GM18873 (cell line): Measurements from ENCODE around the gene SYNGAP1.
A peak's percentile ranks its signal among the peaks of the same experiment; 100 is the strongest.

Experiments
- ATAC-seq: cut with Tn5 transposase; IDR thresholded peaks from one replicate; pipeline ENCODE4 v1.9.1; 2021; ENCODE audit warnings: mild to moderate bottlenecking, moderate library complexity, moderate number of reproducible peaks; ENCODE audit not compliant: unreplicated experiment, low FRiP score

The SYNGAP1 gene

DNA sequence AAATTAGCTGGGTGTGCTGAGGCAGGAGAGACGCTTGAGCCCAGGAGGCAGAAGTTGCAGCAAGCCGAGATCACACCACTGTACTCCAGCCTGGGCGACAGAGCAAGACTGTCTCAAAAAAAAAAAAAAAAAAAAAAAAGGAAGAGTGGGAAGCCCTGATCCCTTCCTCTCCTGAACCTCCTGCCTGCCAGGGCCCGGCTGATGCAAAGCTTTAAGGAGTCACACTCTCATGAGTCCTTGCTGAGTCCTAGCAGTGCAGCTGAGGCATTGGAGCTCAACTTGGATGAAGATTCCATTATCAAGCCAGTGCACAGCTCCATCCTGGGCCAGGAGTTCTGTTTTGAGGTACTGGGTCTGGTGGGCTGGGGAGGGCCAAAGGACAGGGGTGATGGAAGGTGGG, 15.1 kb downstream of the SYNGAP1 start:
- ATAC-seq = no peak

DNA sequence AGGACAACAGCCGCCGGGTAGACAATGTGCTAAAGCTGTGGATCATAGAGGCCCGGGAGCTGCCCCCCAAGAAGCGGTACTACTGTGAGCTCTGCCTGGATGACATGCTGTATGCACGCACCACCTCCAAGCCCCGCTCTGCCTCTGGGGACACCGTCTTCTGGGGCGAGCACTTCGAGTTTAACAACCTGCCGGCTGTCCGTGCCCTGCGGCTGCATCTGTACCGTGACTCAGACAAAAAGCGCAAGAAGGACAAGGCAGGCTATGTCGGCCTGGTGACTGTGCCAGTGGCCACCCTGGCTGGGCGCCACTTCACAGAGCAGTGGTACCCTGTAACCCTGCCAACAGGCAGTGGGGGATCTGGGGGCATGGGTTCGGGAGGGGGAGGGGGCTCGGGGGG, 17.8 kb downstream of the SYNGAP1 start:
- no peak for ATAC-seq

DNA sequence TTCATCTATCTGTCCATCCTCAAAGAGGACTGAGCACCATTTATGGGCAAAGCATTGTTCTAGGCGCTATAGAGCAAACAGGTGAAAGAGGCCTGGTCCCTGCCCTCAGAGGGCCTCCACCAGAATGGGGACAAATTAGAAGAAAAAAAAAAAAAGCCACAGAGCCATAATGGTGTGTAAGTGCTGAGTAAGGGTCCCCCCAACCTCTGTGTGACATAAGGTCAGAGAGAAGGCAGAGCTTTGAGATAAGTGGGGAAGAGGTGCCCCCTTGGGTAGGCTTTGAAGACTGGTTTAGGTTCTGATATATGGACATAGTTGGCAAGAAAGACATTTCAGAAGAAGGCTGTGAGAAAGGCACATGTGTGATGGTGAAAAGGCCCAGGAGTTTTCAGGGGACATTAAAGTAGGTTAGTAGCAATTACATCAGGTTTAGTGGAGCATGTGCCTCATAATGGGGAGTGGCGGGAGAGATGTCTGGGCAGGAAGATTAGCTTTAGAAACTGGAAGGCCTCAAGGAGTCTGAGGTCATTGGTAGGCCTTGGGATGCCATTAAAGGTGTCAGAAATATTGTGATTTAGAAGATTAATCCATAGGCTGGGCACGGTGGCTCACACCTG, 19.2 kb downstream of the SYNGAP1 start:
- ATAC-seq = no peak

DNA sequence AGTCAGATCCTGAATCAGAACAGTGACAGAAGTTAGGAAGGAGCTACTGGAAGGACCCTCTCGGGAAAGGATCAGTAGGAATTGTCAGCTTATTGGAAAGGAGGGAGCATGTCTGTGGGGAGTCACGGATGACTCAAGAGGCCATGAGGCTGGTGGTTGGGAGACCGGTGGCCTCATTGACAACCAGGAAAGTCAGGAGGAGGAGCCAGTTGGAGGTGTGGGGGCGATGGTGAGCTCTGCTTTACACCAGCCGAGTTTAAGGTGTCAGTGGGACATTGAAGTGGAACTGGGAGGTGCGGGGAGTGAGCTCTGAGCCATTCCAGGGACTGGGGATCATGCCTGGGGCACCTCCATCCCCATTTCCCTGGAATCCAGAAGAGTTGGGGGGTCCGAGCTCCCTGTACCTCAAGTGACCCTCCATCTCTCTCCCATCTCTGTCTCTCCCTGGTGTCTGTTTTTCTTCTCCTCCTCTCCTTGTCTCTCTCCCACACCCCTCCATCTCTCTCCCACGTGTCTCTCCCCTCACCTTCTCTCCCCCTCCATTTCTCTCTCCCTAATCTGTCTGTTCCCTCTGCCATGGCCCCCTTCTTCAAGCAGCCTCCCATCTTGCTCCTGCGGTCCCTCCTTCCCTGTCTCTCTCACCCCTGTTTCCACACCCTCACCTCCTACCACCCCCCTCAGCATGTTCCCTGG, 20.2 kb downstream of the SYNGAP1 start:
- no peak for ATAC-seq

DNA sequence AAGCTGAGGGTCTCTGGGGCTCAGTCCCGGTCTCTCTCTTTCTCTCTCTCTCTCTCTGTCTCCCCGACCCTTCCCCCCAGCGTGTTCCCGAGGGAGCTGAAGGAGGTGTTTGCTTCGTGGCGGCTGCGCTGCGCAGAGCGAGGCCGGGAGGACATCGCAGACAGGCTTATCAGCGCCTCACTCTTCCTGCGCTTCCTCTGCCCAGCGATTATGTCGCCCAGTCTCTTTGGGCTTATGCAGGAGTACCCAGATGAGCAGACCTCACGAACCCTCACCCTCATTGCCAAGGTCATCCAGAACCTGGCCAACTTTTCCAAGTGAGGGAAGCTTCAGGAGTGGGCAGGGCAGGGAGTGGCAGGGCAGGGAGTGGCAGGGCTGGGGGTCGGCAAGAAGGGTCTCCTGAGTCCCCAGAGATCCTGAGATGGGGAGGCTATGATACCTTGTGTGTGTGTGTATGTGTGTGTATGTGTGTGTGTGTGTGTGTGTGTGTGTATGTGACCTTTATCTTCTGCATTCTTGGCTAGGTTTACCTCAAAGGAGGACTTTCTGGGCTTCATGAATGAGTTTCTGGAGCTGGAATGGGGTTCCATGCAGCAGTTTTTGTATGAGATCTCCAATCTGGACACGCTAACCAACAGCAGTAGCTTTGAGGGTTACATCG, 20.9 kb downstream of the SYNGAP1 start:
- ATAC-seq = no peak

DNA sequence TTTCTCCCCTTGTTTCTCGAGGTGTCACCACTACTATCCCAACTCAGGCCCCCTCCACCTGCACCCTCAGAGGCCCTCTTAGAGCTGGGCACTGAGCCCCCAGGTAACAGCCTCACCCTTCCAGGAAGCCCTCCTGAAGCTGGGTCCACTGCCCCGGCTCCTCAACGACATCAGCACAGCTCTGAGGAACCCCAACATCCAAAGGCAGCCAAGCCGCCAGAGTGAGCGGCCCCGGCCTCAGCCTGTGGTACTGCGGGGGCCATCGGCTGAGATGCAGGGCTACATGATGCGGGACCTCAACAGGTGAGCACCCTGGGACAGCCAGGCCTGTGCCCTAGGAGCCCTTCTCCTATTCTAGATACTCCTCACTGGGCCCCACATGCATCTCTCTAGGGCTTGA, 21.6 kb downstream of the SYNGAP1 start:
- ATAC-seq = no peak

DNA sequence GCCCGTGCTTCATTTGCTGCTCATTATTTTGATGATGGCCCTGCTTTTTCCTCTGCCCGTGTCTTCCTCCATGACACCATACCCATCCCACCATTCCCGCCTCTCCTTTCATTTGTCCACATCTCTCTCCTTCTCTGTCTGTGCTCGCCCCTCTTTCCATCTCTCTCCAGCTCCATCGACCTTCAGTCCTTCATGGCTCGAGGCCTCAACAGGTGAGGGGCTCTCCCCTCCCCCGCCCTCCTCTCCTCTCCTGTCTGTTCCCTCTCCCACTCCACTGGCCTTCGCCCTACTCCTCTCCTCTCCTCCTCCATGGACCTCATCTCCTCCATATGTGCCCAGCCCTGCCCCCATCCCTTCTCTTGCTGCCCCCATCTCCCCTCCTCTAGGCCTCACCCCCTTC, 22.4 kb downstream of the SYNGAP1 start:
- ATAC-seq = no peak

DNA sequence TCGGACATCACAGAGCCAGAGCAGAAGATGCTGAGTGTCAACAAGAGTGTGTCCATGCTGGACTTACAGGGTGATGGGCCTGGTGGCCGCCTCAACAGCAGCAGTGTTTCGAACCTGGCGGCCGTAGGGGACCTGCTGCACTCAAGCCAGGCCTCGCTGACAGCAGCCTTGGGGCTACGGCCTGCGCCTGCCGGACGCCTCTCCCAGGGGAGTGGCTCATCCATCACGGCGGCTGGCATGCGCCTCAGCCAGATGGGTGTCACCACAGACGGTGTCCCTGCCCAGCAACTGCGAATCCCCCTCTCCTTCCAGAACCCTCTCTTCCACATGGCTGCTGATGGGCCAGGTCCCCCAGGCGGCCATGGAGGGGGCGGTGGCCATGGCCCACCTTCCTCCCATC, 23.2 kb downstream of the SYNGAP1 start:
- no peak for ATAC-seq

DNA sequence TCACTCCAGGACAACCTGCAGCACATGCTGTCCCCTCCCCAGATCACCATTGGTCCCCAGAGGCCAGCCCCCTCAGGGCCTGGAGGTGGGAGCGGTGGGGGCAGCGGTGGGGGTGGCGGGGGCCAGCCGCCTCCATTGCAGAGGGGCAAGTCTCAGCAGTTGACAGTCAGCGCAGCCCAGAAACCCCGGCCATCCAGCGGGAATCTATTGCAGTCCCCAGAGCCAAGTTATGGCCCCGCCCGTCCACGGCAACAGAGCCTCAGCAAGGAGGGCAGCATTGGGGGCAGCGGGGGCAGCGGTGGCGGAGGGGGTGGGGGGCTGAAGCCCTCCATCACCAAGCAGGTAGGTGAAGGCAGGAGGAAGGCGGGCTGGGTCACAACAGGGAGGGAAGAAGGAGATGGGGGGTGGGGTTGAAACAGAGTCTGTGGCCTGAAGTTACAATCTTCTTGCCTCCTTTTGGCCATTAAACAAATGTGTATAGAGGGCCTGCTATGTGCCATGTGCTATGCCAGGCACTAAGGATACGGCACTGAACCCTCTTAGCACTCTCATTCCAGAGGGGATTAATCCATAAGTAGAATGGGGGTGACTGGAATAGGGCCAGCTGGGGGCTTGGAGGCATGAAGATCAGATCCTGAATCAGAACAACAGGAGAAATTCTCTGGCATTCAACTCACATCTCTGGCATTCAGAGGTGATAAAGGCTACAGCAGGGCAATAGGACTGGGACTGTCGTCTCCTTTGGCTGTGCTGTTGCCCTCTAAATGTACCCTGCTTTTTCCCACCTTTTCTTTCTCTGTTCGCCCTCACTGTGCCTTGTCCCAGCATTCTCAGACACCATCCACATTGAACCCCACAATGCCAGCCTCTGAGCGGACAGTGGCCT, 24.0 kb downstream of the SYNGAP1 start:
- no peak for ATAC-seq

DNA sequence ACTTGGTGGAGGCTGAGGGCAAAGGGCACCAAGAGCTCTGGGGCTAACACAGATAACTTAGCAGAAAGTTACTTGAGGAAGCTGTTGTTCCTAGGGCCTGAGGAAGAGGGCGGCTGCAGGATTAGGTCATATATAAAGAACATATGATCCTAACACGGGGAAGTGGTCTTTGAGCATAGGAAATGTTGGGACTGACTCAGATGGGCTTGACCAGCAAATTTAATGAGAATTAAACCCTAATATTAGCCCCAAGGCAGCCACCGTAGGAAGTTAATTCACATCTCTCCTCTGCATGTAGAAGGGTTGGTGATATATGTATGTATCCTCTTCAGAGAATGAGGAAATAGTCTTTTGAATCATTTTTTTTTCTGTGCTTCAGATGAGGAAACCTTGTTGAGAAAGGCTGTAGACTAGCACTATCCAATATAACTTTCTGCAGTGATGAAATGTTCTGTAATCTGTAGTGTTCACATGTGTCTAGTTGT, 25.3 kb downstream of the SYNGAP1 start:
- no peak for ATAC-seq

DNA sequence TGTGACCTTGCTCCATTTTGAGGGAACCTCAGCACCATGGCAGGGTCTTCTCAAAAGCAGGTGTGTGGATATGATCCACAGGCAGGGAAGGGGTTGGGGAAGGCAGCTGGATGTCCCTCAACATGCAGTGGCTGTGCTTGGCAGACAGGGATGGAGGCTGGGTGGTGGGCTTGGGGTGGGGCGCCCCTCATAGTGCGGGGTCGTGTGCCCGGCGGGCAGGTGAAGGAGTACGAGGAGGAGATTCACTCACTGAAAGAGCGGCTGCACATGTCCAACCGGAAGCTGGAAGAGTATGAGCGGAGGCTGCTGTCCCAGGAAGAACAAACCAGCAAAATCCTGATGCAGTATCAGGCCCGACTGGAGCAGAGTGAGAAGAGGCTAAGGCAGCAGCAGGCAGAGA, 26.5 kb downstream of the SYNGAP1 start:
- ATAC-seq = no peak

DNA sequence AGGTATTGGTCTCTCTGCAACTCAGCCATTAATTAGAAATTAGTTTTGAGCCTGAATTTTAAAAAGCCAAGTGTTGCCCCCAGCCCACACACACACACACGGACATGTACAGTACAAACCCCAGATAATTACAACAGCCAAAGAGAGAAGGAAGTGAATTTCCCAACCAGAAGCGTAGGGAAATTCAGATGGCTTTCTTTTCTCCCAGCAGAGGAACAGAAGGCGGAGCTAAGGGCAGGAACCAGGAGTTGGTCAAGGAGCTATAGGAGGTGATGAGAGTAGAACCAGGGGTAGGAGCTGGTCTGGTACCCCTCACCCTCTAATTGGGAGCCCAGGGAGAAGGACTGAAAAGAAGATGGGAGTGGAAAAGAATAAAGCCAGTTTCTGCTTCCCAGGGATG, 30.6 kb downstream of the SYNGAP1 start:
- no peak for ATAC-seq

DNA sequence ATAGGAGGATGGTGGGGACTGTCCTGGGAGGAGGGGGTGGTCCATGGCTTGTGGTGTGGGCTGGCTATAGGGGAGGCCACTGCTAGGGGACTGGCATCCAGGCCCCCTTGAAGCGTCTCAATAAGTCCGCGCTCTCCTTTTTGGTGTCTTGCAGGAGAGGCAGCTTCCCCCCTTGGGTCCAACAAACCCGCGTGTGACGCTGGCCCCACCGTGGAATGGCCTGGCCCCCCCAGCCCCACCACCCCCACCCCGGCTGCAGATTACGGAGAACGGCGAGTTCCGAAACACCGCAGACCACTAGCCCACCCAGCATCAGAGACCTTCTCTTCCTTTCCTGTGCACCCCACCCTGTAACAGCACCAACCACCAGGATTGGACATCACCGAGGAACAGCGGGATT, 31.7 kb downstream of the SYNGAP1 start:
- ATAC-seq = no peak

DNA sequence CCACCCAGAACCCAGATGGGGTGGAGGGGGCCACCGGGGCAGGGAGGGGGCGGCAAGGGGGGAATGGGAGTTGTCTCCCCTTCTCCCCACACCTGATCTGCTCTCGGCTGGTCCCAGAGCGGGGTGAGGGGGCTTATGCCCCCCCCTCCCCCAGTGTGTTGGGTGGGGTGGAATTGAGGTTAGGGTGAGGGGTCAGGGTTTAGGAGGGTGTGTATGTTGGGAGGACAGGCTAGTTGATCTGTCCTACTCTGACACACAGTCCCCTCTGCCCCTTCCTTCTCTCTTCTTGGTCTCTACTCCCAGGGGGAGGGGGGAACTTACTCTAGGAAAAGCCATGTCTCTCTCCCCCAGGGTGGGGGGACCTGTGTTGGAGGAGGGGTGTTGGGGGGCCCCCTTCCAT, 32.6 kb downstream of the SYNGAP1 start:
- no peak for ATAC-seq

DNA sequence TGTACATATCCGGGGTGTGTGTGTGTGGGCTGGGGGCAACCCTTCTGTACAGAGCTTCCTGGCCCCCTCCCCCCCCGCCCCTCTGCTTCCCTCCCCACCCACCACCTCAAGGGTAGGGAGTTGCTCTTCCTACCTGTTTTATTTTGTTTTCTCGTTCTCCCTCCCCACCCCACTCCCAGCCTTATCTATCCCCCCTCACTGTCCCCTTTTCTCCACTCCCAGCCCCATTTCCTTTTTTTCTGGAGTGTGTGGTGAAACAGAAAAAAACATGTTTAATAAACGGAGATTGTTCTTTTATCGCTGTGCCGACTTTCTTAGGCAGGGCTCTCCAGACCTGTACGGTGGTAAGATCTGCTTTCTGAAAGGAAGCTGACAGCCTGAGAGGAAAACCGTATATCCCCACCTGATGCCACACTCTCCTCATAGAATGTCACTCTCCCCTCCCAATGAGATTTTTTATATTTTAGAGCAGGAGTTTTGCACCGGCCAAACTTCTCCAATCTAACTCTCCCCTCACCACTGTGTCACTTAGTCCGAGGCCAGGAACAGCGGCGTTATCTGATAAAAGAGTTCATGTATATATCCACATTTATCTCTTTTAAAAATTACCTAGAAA, 33.6 kb downstream of the SYNGAP1 start:
- no peak for ATAC-seq

DNA sequence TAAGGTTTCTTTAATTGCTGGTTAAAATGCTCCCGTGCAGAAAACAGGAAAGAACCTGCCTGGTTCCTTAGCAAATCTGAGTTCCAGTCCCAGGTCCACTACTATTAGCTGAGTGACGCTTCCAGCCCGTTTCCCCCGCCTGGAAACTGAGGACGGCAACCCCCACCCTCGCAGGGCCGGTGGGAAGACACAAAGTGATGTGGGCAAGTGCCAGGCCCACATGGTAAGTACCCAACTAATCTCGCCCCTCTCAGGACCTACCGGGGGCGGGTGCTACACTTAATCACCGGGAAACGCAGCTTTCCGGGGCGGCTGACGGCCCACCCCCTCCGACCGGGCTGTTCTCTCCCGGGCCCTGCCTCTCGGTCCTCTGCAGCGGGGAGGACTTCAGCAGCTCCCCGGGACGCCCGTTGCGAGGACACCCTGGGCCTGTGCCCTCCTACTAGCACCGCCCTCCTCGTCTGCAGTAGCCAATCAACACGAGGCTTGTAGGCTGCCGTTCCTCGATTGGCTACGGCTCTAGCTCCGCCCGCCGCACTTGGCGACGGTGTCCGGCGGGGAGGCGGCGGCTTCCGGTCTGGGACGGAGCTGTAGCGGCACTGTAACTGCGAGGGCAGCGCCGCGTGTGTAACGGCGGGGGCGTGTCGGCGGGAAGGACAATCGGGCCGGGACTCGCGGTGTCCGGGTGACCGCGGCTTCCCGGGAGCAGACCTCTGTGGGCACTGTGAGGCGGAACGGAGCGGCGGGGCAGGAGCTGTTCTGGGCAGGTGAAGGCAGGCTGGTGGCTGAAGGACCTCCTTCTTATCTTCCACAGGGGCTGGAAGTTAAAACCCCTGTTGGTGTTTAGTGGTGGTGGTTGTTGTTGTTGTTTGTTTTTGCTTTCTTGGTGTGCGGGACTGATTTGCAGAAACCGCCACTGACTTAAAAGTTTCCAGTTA, 34.4 kb downstream of the SYNGAP1 start, which contains the start of gene ZBTB9:
ZBTB9 (plus strand) TSS at position 568 of the 938 bp plus-strand sequence. CDS start 525 bp downstream, outside the sequence.
- peak; percentile 93 for ATAC-seq

DNA sequence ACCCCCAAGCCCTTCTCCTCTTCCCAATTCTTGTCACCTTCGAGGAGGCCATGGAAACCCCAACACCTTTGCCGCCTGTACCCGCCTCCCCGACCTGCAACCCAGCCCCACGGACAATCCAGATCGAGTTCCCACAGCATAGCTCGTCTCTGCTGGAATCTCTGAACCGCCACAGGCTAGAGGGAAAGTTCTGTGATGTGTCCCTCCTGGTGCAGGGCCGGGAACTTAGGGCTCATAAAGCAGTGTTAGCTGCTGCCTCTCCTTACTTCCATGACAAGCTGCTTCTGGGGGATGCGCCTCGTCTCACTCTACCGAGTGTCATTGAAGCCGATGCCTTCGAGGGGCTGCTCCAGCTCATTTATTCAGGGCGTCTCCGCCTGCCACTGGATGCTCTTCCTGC, 35.2 kb downstream of the SYNGAP1 start:
- no peak for ATAC-seq

DNA sequence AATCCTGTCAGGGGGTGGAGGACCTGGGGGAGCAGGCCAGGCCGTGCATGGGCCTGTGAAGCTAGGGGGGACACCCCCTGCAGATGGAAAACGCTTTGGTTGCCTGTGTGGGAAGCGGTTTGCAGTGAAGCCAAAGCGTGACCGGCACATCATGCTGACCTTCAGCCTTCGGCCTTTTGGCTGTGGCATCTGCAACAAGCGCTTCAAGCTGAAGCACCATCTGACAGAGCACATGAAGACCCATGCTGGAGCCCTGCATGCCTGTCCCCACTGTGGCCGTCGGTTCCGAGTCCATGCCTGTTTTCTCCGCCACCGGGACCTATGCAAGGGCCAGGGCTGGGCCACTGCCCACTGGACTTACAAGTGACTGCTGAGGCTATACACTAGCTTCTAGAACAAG, 36.3 kb downstream of the SYNGAP1 start:
- ATAC-seq = no peak

DNA sequence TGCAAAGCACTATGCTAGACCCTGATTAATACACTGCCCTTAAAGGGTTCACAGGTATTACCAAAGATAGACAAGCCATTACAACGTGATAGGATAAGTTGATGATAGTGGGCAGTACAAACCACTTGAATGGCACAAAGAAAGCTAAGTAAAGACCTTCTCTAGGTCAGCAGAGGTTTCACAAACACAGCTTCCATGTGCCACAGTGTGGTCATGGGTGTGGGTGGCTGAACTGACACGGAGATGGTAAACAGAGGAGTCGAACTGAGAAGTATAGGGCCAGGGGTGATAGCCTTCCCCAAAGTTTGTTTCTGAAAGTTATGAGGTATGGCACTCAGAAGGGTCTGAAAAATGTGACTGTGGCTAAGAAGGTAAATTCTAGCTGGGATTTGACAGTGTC, 38.8 kb downstream of the SYNGAP1 start:
- ATAC-seq = no peak
